H9 (cell line): ENCODE results near the gene PTH2R. TPM values are rescaled to one million over a fixed set of nuclear protein-coding genes. Genes with fewer than 3 reads are reported as not detected.

Source experiments
- DNase-seq: peaks from one replicate; pipeline ENCODE4 v3.0.0-alpha.2; 2017
- H2AFZ ChIP-seq: one replicate; pipeline ENCODE4 v1.6.1; 2013; ENCODE audit warnings: mild to moderate bottlenecking, low read length, control low read depth, moderate library complexity
- H2AK5ac ChIP-seq: 2 replicates; pipeline ENCODE4 v1.6.1; 2013; ENCODE audit warnings: low read length, control low read depth, mixed read lengths; ENCODE audit not compliant: insufficient read length
- H2BK120ac ChIP-seq: one replicate; pipeline ENCODE4 v1.6.1; 2013; ENCODE audit warnings: low read depth, mild to moderate bottlenecking, low read length, control low read depth, inconsistent platforms; ENCODE audit not compliant: poor library complexity, severe bottlenecking
- H2BK12ac ChIP-seq: 2 replicates; pipeline ENCODE4 v1.6.1; 2013; ENCODE audit warnings: low read length, control low read depth, mixed read lengths, low read depth; ENCODE audit not compliant: insufficient read length
- H2BK15ac ChIP-seq: 2 replicates; pipeline ENCODE4 v1.6.1; 2013; ENCODE audit warnings: low read depth, low read length, control low read depth
- H2BK20ac ChIP-seq: one replicate; pipeline ENCODE4 v1.6.1; 2013; ENCODE audit warnings: low read depth, mild to moderate bottlenecking, low read length, control low read depth, inconsistent platforms; ENCODE audit not compliant: poor library complexity, severe bottlenecking
- H2BK5ac ChIP-seq: 2 replicates; pipeline ENCODE4 v1.6.1; 2013; ENCODE audit warnings: low read length, control low read depth, mixed read lengths; ENCODE audit not compliant: insufficient read length
- H3K14ac ChIP-seq: 2 replicates; pipeline ENCODE4 v1.6.1; 2013; ENCODE audit warnings: low read length, control low read depth; ENCODE audit not compliant: insufficient read depth
- H3K18ac ChIP-seq: 2 replicates; pipeline ENCODE4 v1.6.1; 2013; ENCODE audit warnings: low read depth, mild to moderate bottlenecking, mixed read lengths, low read length, control low read depth; ENCODE audit not compliant: insufficient read length
- H3K23ac ChIP-seq: 2 replicates; pipeline ENCODE4 v1.6.1; 2013; ENCODE audit warnings: low read length, control low read depth, mixed read lengths, low read depth; ENCODE audit not compliant: insufficient read length
- H3K23me2 ChIP-seq: 2 replicates; pipeline ENCODE4 v1.6.1; 2013; ENCODE audit warnings: low read depth, mild to moderate bottlenecking, mixed read lengths, low read length, control low read depth; ENCODE audit not compliant: insufficient read length, poor library complexity, severe bottlenecking
- H3K27ac ChIP-seq: 2 replicates; pipeline ENCODE4 v1.5.1; 2013; ENCODE audit warnings: low read length, control low read depth, mixed read lengths, low read depth; ENCODE audit not compliant: insufficient read length
- H3K27me3 ChIP-seq: 2 replicates; pipeline ENCODE4 v1.6.1; 2013; ENCODE audit warnings: low read length, control low read depth, inconsistent platforms; ENCODE audit not compliant: insufficient read depth
- H3K4ac ChIP-seq: 2 replicates; pipeline ENCODE4 v1.6.1; 2013; ENCODE audit warnings: low read depth, mild to moderate bottlenecking, control low read depth, inconsistent platforms, low read length, moderate library complexity
- H3K4me1 ChIP-seq: 2 replicates; pipeline ENCODE4 v1.6.1; 2013; ENCODE audit warnings: low read length, control low read depth, inconsistent platforms; ENCODE audit not compliant: insufficient read depth
- H3K4me2 ChIP-seq: 2 replicates; pipeline ENCODE4 v1.6.1; 2013; ENCODE audit warnings: low read length, control low read depth, mixed read lengths; ENCODE audit not compliant: insufficient read length, insufficient read depth
- H3K56ac ChIP-seq: 2 replicates; pipeline ENCODE4 v1.6.1; 2013; ENCODE audit warnings: low read depth, mild to moderate bottlenecking, mixed read lengths, low read length, control low read depth; ENCODE audit not compliant: insufficient read length
- H3K79me1 ChIP-seq: 2 replicates; pipeline ENCODE4 v1.6.1; 2013; ENCODE audit warnings: low read depth, mild to moderate bottlenecking, moderate library complexity, low read length, control low read depth, inconsistent platforms; ENCODE audit not compliant: insufficient read depth, poor library complexity, severe bottlenecking
- H3K79me2 ChIP-seq: 2 replicates; pipeline ENCODE4 v1.6.1; 2013; ENCODE audit warnings: low read length, control low read depth, inconsistent platforms; ENCODE audit not compliant: insufficient read depth
- H3K9ac ChIP-seq: 2 replicates; pipeline ENCODE4 v1.6.1; 2013; ENCODE audit warnings: low read length, control low read depth, mixed read lengths; ENCODE audit not compliant: insufficient read length; ENCODE audit errors: extremely low read depth
- H3K9me3 ChIP-seq: one replicate; pipeline ENCODE4 v1.6.1; 2013; ENCODE audit warnings: low read depth, low read length, inconsistent platforms; ENCODE audit not compliant: control insufficient read depth
- H3T11ph ChIP-seq: one replicate; pipeline ENCODE4 v1.6.1; 2013; ENCODE audit warnings: mild to moderate bottlenecking, low read length, control low read depth, inconsistent platforms
- H4K20me1 ChIP-seq: one replicate; pipeline ENCODE4 v1.6.1; 2013; ENCODE audit not compliant: control insufficient read depth, insufficient read length, insufficient read depth
- H4K5ac ChIP-seq: 2 replicates; pipeline ENCODE4 v1.6.1; 2013; ENCODE audit warnings: low read depth, mild to moderate bottlenecking, mixed read lengths, low read length, control low read depth; ENCODE audit not compliant: insufficient read length
- H4K8ac ChIP-seq: replicated peaks from 2 replicates; pipeline ENCODE4 v1.6.1; 2013; ENCODE audit warnings: low read length, control low read depth, mixed read lengths, low read depth; ENCODE audit not compliant: insufficient read length
- H4K91ac ChIP-seq: 2 replicates; pipeline ENCODE4 v1.6.1; 2013; ENCODE audit warnings: low read depth, mild to moderate bottlenecking, moderate library complexity, mixed read lengths, low read length, control low read depth; ENCODE audit not compliant: insufficient read length
- H3K27ac Mint-ChIP-seq, 3 experiments: 2 replicates in 2 of 3; 3 replicates in 1 of 3; pipeline ENCODE4 v1.8.0; 2020 to 2021; ENCODE audit warnings: mixed read lengths in 3 of 3, mild to moderate bottlenecking in 1 of 3, moderate library complexity in 1 of 3
- H3K27me3 Mint-ChIP-seq: 2 replicates; pipeline ENCODE4 v1.8.0; 2021; ENCODE audit warnings: low read depth, mild to moderate bottlenecking, moderate library complexity, mixed read lengths
- H3K36me3 Mint-ChIP-seq, 3 experiments: 2 replicates in 2 of 3; 3 replicates in 1 of 3; pipeline ENCODE4 v1.8.0; 2020 to 2021; ENCODE audit warnings: low read depth in 3 of 3, mixed read lengths in 3 of 3; ENCODE audit not compliant: insufficient read depth in 1 of 3
- H3K4me1 Mint-ChIP-seq, 2 experiments: 2 replicates each; pipeline ENCODE4 v1.8.0; 2020; ENCODE audit warnings: mixed read lengths in 2 of 2
- H3K4me3 Mint-ChIP-seq, 2 experiments: 2 replicates in 1 of 2; 3 replicates in 1 of 2; pipeline ENCODE4 v1.8.0; 2020 to 2021; ENCODE audit warnings: mild to moderate bottlenecking in 2 of 2, mixed read lengths in 2 of 2, moderate library complexity in 1 of 2
- H3K9me3 Mint-ChIP-seq, 2 experiments: 2 replicates in 1 of 2; 3 replicates in 1 of 2; pipeline ENCODE4 v1.8.0; 2020; ENCODE audit warnings: mild to moderate bottlenecking in 2 of 2, mixed read lengths in 2 of 2, moderate library complexity in 1 of 2
- CTCF ChIP-seq: fragments of 200-600 bp; sonication (generic); conservative IDR thresholded peaks from 3 replicates; pipeline ENCODE4 v1.8.0; 2021; ENCODE audit warnings: antibody characterized with exemption, mild to moderate bottlenecking
- WGBS: extraction: QIAGEN DNeasy Blood & Tissue Kit; methylation state at CpG from one replicate; pipeline ENCODE4 v1.1.7; 2013; ENCODE audit warnings: missing lambda C conversion rate, low lambda C conversion rate, mixed read lengths; ENCODE audit not compliant: insufficient read length; ENCODE audit errors: extremely low coverage; 5-methylcytosine and 5-hydroxymethylcytosine counted together
- long read RNA-seq: library from polyadenylated mRNA; unstranded; transcript quantifications from one replicate; pipeline ENCODE4 v2.0.0, GENCODE V29; 2020
- total RNA-seq: library from RNA; stranded (reverse); gene quantifications from 2 replicates; pipeline ENCODE4 v1.2.1, GENCODE V29; 2021

PTH2R gene
- total RNA-seq, result 0.20 and 0.29 TPM in 2 replicates
- long read RNA-seq, partial matches to known transcripts, result 0 of 1 reads
- long read RNA-seq, other reads (novel, unspliced or antisense), result 0 of 1 reads

GRCh38 chr2:208406474-208407451, at the start of gene PTH2R:
TSS of gene PTH2R (plus strand) at chr2:208406792. CDS start at chr2:208407044, 252 bp downstream.
- no peak within 1 kb of the TSS for H4K91ac ChIP-seq
- H3K23me2 ChIP-seq, result peaks cover 5% of the 10 kb centered on the region
- no peaks in the 10 kb centered on the region for H3K9me3 ChIP-seq
- WGBS, result no CpG with 5 or more reads among the region's 82 CpGs
- H3K4me1 Mint-ChIP-seq, result peaks cover 6% of the 10 kb centered on the region in 2 experiments; a peak in 3 of 4 replicates
- peak; percentile 71 for DNase-seq
- H4K8ac ChIP-seq, result no peak within 1 kb of the TSS
- no peak within 1 kb of the TSS for H3K27ac ChIP-seq
- H3K9ac ChIP-seq, result no peak within 1 kb of the TSS
- peak within 1 kb of the TSS; percentile 65; the same call in 1 of the 2 replicates for H3K14ac ChIP-seq
- H2BK20ac ChIP-seq, result no peak within 1 kb of the TSS
- no peak within 1 kb of the TSS for H2AK5ac ChIP-seq
- no peak within 1 kb of the TSS for H4K5ac ChIP-seq
- H3T11ph ChIP-seq, result no peak within 1 kb of the TSS
- H3K4me1 ChIP-seq, result no peaks in the 10 kb centered on the region
- H3K79me1 ChIP-seq, result no peaks in the 10 kb centered on the region
- peak; percentile 26; the same call in 2 of the 3 replicates for TF ChIP-seq CTCF
- no peak within 1 kb of the TSS for H2BK12ac ChIP-seq
- H3K23ac ChIP-seq, result no peak within 1 kb of the TSS
- peak within 1 kb of the TSS; percentile 60 to 72 for H3K4me3 Mint-ChIP-seq
- no peak within 1 kb of the TSS for H3K4ac ChIP-seq
- H2BK5ac ChIP-seq, result no peak within 1 kb of the TSS
- H2BK15ac ChIP-seq, result no peak within 1 kb of the TSS
- H3K9me3 Mint-ChIP-seq, result no peaks in the 10 kb centered on the region
- H3K18ac ChIP-seq, result no peak within 1 kb of the TSS
- H2BK120ac ChIP-seq, result no peak within 1 kb of the TSS
- H3K4me2 ChIP-seq, result peak within 1 kb of the TSS; percentile 61
- H2AFZ ChIP-seq, result no peak within 1 kb of the TSS
- H3K27me3 ChIP-seq, result peaks cover 13% of the 10 kb centered on the region; the same call in 1 of the 2 replicates
- no peaks in the 10 kb centered on the region for H3K36me3 Mint-ChIP-seq
- no peak within 1 kb of the TSS for H3K56ac ChIP-seq
- H3K79me2 ChIP-seq, result no peaks in the 10 kb centered on the region
- no peaks in the 10 kb centered on the region for H4K20me1 ChIP-seq
- H3K27me3 Mint-ChIP-seq, result peaks cover 46% of the 10 kb centered on the region
- no peak within 1 kb of the TSS for H3K27ac Mint-ChIP-seq
